Hepatocyte (in vitro differentiated cells): ENCODE data around the gene MOB3B. TPM values are rescaled to one million over a fixed set of nuclear protein-coding genes. Genes with fewer than 3 reads are reported as not detected.

ENCODE experiments used
- DNase-seq: peaks from one replicate; pipeline ENCODE4 v3.0.0-alpha.2; 2016; ENCODE audit warnings: low spot score
- H2AFZ ChIP-seq: fragments of 200-600 bp; sonication (generic); 2 replicates; pipeline ENCODE4 v1.6.0; 2016; ENCODE audit warnings: antibody characterized with exemption, mild to moderate bottlenecking
- H3K27ac ChIP-seq: fragments of 200-600 bp; sonication (generic); 2 replicates; pipeline ENCODE4 v1.5.1; 2016; ENCODE audit warnings: mild to moderate bottlenecking
- H3K27me3 ChIP-seq: fragments of 200-600 bp; sonication (generic); 2 replicates; pipeline ENCODE4 v1.6.1; 2016
- H3K36me3 ChIP-seq: fragments of 200-600 bp; sonication (generic); replicated peaks from 2 replicates; pipeline ENCODE4 v1.5.1; 2016; ENCODE audit warnings: low read depth; ENCODE audit not compliant: insufficient read depth
- H3K4me1 ChIP-seq: fragments of 200-600 bp; sonication (generic); 2 replicates; pipeline ENCODE4 v1.5.1; 2016; ENCODE audit warnings: mild to moderate bottlenecking, moderate library complexity; ENCODE audit not compliant: insufficient read depth
- H3K4me2 ChIP-seq: fragments of 200-600 bp; sonication (generic); 2 replicates; pipeline ENCODE4 v1.6.0; 2016
- H3K4me3 ChIP-seq: fragments of 200-600 bp; sonication (generic); 2 replicates; pipeline ENCODE4 v1.5.1; 2016; ENCODE audit warnings: mild to moderate bottlenecking
- H3K79me2 ChIP-seq: fragments of 200-600 bp; sonication (generic); 2 replicates; pipeline ENCODE4 v1.6.0; 2017; ENCODE audit warnings: mild to moderate bottlenecking
- H3K9me2 ChIP-seq: fragments of 200-600 bp; sonication (generic); replicated peaks from 2 replicates; pipeline ENCODE4 v1.6.0; 2017; ENCODE audit warnings: mild to moderate bottlenecking; ENCODE audit not compliant: insufficient read depth
- H3K9me3 ChIP-seq: fragments of 200-600 bp; sonication (generic); 2 replicates; pipeline ENCODE4 v1.5.1; 2016; ENCODE audit warnings: low read depth, mild to moderate bottlenecking
- H4K20me1 ChIP-seq: fragments of 200-600 bp; sonication (generic); 2 replicates; pipeline ENCODE4 v1.6.0; 2016; ENCODE audit warnings: mild to moderate bottlenecking; ENCODE audit not compliant: insufficient read depth, poor library complexity, severe bottlenecking
- CTCF ChIP-seq: fragments of 200-600 bp; sonication (generic); IDR thresholded peaks from 2 replicates; pipeline ENCODE4 v1.5.1; 2016; ENCODE audit warnings: antibody characterized with exemption, mild to moderate bottlenecking; ENCODE audit not compliant: poor library complexity
- EZH2 ChIP-seq: fragments of 200-600 bp; sonication (generic); IDR thresholded peaks from 2 replicates; pipeline ENCODE4 v1.6.1; 2016; ENCODE audit warnings: antibody characterized with exemption, mild to moderate bottlenecking, borderline replicate concordance
- EZH2phosphoT487 ChIP-seq: fragments of 200-600 bp; sonication (generic); IDR thresholded peaks from one replicate; pipeline ENCODE4 v1.6.1; 2018; ENCODE audit warnings: antibody characterized with exemption, mild to moderate bottlenecking, low read depth, moderate library complexity; ENCODE audit not compliant: unreplicated experiment, severe bottlenecking
- whole genome bisulfite sequencing: methylation state at CpG from one replicate; pipeline ENCODE4 v1.1.6; 2016; ENCODE audit warnings: low lambda C conversion rate; ENCODE audit errors: missing lambda C conversion rate; 5-methylcytosine and 5-hydroxymethylcytosine counted together
- polyA plus RNA-seq: library from polyadenylated mRNA; unstranded; fragments of >200 nt; fragmentation: Nextera tagmentation; extraction: Ambion mirVana; gene quantifications from 2 replicates; pipeline ENCODE4 v1.2.1, GENCODE V29; 2016
- total RNA-seq: library from RNA; depleted of rRNA; stranded (reverse); fragments of >200 nt; gene quantifications from 2 replicates; pipeline ENCODE4 v1.2.3, GENCODE V29; 2014

Gene MOB3B
- total and polyA plus RNA-seq, 2 experiments from 2014 or later: 13.3 to 13.5 TPM

GRCh38 chr9:27341545-27342294, 187.9 kb downstream of the MOB3B start:
- TF ChIP-seq EZH2 (no peak), CTCF (no peak), EZH2phosphoT487 (no peak)
- DNase-seq: no peak
- no peak overlapping the region for H3K27ac ChIP-seq
- no peaks in the 10 kb centered on the region for H4K20me1 ChIP-seq
- 96% methylated on average over 9 of the region's 9 CpGs for WGBS
- peaks cover 5% of the 10 kb centered on the region for H3K79me2 ChIP-seq
- no peaks in the 10 kb centered on the region for H3K36me3 ChIP-seq
- no peak overlapping the region for H2AFZ ChIP-seq
- no peak overlapping the region for H3K4me2 ChIP-seq
- no peak overlapping the region for H3K4me3 ChIP-seq
- H3K9me2 ChIP-seq: no peaks in the 10 kb centered on the region
- no peaks in the 10 kb centered on the region for H3K27me3 ChIP-seq
- no peaks in the 10 kb centered on the region for H3K9me3 ChIP-seq
- H3K4me1 ChIP-seq: peaks cover 25% of the 10 kb centered on the region

GRCh38 chr9:27340961-27341511, 188.6 kb downstream of the MOB3B start:
- Histone ChIP-seq H3K79me2 (peaks cover 5% of the 10 kb centered on the region), H3K27ac (peak overlapping the region; percentile 62)
- no peak for TF ChIP-seq EZH2
- TF ChIP-seq EZH2phosphoT487: no peak

GRCh38 chr9:27340285-27340674, 189.3 kb downstream of the MOB3B start:
- Histone ChIP-seq H3K79me2 (peaks cover 2% of the 10 kb centered on the region), H3K9me3 (no peaks in the 10 kb centered on the region), H3K9me2 (no peaks in the 10 kb centered on the region), H3K27me3 (no peaks in the 10 kb centered on the region), H4K20me1 (no peaks in the 10 kb centered on the region), H3K4me3 (no peak overlapping the region), H3K4me2 (peak overlapping the region; percentile 12), H3K36me3 (no peaks in the 10 kb centered on the region), H2AFZ (no peak overlapping the region), H3K4me1 (peaks cover 25% of the 10 kb centered on the region), H3K27ac (peak overlapping the region; percentile 62)
- DNase-seq: no peak
- TF ChIP-seq EZH2 (no peak), EZH2phosphoT487 (no peak), CTCF (no peak)
- WGBS: 68% methylated on average over 5 of the region's 5 CpGs

More at GRCh38 chr9:27340961-27341511, 188.6 kb downstream of the MOB3B start:
- H3K27me3 ChIP-seq: no peaks in the 10 kb centered on the region
- H3K9me2 ChIP-seq: no peaks in the 10 kb centered on the region
- H3K4me1 ChIP-seq: peaks cover 25% of the 10 kb centered on the region
- no peak overlapping the region for H3K4me2 ChIP-seq
- no peaks in the 10 kb centered on the region for H3K9me3 ChIP-seq
- H3K4me3 ChIP-seq: no peak overlapping the region
- H2AFZ ChIP-seq: no peak overlapping the region
- H3K36me3 ChIP-seq: no peaks in the 10 kb centered on the region
- WGBS: 75% methylated on average over 7 of the region's 7 CpGs
- no peak for DNase-seq
- no peaks in the 10 kb centered on the region for H4K20me1 ChIP-seq

- Histone ChIP-seq H3K9me3 (no peaks in the 10 kb centered on the region), H3K27ac (peak overlapping the region; percentile 62), H3K27me3 (no peaks in the 10 kb centered on the region), H3K4me1 (peaks cover 25% of the 10 kb centered on the region), H3K4me2 (peak overlapping the region; percentile 12), H3K9me2 (no peaks in the 10 kb centered on the region), H3K79me2 (no peaks in the 10 kb centered on the region), H2AFZ (no peak overlapping the region), H3K36me3 (no peaks in the 10 kb centered on the region), H4K20me1 (no peaks in the 10 kb centered on the region), H3K4me3 (no peak overlapping the region)
- 58% methylated on average over 11 of the region's 11 CpGs for WGBS
- TF ChIP-seq EZH2: no peak
- no peak for DNase-seq
These were observed 189.8 kb downstream of the MOB3B start for GRCh38 chr9:27339661-27340284.
